GM18526 (cell line): Measurements from ENCODE around the gene NDUFS7.

Experiments used
- POLR2A ChIP-seq: IDR thresholded peaks from 3 replicates; pipeline ENCODE4 v1.6.1; 2011; ENCODE audit not compliant: insufficient read length; ENCODE audit errors: extremely low read depth

Gene NDUFS7

DNA sequence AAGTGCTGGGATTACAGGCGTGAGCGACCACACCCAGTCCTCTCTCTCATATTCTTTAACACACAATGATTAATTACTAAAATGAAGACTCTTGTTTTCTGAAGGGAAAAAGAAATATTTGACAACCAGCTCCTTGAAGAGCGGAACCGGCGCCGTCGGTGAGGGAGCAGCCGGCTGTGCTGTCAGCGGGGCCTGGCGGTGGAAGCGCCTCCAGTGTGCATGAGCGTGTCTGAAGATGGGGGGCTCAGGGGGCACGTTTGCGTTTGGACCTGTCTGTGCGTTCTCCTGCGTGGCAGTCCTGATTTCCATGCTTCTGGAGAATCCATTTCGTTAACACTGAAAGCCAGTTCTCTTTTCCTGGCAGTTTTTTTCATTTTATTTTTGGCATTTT lies 7.3 kb upstream of the NDUFS7 start:
- TF ChIP-seq POLR2A, result no peak

DNA sequence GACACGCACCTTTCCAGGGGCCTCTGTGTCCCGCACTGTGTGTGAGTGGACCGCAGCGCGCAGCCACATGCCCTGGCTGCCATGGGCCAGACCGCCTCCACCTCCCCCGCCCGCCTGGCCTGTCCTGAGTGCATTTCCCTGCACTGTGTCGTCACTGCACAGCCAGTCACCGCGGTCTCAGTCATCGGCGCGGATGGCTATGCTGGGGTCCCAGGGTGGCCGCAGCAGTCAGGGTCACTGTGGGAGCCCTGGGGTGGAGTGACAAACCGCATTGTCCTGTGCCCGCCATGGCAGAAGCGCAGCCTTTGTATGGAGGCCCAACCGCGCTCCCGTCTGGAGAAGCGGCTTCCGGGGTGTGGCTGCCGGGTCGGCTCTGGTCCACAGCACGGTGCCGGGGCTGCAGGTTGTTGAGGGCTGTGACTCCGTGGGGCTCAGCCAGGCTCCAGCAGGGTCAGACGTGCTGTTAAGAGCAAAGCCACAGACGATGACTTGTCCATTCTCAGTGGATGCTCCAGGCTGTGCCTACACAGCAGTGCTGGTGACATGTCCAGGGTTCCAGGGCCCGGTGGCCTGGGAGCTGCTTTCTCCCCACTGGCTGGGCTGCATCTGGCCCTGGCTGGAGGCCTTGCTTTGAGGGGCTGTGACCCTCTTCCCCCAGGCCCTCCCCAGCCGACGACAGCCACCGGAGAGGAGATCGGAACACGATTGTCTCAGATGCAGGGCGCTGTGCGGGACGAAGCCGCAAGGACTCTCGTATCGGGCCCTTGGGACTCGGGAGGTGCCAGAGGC lies 6.3 kb upstream of the NDUFS7 start:
- no peak for TF ChIP-seq POLR2A

DNA sequence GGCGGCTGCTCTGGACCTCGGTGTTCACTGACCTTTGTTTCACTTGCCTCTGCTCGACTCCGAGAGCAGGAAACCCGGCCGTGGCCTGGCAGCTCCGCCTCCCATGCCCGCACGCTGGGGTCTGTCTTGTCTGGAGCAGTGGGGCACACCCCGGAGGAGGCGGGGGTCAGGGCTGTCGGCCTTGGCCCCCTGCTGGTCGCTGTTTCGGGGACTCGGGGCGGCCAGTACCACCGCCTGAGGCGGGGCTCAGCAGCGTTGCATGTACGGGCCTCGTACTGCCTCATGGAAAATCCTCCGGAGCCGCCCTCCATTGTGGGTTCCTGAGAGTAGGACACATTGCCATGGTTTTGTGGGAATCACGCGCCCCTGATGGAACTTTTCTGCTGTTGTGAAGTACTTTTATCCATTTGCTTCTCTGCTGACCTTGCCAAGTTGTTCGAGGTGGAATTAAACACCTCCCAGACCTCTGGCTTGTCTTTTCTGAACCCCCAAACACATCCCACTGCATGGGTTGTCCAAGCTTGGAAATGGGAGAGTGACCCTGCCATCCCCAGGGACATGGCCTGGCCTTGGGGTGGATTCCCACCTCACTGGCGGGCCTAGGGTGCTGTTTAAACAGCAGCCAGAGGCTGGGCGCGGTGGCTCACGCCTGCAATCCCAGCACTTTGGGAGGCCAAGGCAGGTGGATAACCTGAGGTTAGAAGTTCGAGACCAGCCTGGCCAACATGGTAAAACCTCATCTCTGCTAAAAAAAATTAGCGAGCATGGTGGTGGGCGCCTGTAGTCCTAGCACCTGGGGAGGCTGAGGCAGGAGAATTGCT lies 5.5 kb upstream of the NDUFS7 start:
- TF ChIP-seq POLR2A, result no peak

DNA sequence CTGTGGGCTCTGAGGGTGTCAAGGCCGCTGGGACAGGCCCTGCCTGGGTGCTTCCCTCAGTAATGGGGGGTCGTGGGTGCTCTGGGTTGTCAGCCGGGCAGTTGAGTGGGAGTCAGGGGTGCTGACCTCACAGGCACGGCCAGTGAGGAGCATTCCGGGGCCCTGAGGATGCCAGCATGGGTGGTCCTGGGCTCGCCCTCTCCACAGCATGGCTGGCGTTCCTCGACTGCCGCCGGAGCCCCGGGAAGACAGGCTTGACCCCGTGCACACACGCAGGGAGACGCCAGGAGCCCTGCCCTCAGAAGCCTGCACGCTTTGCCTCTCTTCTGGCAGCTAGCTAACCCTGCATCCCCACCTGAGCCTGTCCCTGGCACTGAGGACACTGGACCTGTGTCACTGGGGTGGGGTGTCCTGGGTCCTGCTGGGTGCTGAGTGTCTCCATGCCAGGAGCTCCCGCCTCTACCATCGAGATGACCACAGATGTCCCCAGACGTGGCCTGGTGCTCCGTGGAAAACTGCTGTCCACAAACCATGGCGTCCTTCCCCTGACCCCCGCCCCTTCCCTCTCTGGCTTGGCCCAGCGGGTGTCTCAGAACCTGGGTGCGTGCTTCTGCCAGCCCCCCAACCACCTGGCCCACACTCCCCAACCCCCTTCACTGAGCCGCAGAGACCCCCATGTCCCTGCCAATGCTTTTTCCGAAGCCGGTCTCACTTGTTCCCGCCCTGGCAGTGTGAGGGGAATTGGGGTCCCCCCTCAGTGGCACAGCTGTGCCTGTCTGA lies 4.4 kb upstream of the NDUFS7 start:
- no peak for TF ChIP-seq POLR2A

DNA sequence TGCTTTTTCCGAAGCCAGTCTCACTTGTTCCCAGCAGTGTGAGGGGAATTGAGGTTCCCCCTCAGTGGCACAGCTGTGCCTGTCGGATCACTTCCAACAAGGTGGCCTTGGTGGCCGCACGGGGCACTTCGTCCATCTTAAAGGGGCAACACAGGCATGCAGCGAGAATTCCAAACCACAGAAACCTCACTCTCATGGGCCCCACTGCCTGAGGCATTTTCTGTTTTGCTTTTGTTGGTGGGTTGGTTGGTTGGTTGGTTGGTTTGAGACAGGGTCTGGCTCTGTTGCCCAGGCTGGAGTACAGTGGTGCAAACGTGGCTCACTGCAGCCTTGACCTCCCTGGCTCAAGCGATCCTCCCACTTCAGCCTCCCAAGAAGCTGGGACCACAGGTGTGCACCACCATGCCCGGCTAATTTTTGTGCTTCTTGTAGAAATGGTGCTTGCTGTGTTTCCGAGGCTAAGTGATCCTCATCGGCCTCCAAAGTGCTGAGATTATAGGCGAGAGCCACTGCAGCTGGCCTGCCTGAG lies 3.7 kb upstream of the NDUFS7 start:
- no peak for TF ChIP-seq POLR2A

DNA sequence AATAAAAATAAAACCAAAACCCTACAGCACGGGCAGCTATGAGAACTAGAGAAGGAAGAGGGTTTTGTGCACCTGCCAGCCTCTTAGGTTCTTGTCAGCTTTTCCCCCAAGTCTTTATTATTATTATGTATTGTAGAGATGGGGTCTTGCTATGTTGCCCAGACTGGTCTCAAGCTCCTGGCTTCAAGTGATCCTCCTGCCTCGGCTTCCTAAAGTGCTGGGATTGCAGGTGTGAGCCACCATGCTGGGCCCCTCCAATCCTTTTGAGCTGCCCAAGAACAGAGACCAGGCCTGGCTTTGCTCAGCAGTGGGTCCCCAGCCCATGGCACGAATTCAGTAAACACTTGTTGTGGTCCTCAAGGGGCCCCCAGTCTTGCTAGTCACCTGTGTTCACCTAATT lies 1.5 kb upstream of the NDUFS7 start:
- TF ChIP-seq POLR2A, result no peak

DNA sequence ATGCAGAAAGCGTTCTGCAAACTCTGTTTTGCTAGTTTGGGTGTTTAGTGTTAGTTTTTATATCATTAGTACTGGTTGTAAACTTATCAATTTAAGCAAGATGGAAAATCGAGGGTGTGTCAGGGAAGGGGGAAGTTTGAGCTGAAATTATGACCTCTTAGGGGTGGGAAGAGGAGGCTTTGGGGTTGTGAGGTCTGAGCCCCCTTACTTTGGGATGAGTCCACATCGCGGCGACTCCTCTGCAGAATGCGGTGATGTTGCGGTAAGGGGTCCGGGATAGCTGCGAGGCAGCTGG lies 743 bp upstream of the NDUFS7 start:
- TF ChIP-seq POLR2A, result no peak

DNA sequence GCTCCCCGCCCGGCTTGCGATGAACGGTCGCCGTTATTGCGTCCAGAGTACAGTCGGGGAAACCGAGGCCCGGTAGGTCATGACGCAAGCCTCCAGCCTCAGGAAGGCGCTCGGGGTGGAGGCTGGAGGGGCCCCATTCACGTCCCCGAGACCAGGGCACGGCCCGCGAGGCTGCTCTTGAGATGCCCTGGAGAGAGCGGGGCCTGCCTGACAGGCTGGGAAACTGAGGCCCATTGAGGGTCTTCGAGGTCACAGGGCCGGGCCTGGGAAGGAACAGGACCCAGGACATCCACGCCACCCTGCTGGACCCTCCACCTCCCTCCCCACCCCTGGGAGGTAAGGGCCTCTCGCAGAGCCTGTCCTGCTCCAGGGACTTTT lies 367 bp downstream of the NDUFS7 start:
- TF ChIP-seq POLR2A, result no peak

DNA sequence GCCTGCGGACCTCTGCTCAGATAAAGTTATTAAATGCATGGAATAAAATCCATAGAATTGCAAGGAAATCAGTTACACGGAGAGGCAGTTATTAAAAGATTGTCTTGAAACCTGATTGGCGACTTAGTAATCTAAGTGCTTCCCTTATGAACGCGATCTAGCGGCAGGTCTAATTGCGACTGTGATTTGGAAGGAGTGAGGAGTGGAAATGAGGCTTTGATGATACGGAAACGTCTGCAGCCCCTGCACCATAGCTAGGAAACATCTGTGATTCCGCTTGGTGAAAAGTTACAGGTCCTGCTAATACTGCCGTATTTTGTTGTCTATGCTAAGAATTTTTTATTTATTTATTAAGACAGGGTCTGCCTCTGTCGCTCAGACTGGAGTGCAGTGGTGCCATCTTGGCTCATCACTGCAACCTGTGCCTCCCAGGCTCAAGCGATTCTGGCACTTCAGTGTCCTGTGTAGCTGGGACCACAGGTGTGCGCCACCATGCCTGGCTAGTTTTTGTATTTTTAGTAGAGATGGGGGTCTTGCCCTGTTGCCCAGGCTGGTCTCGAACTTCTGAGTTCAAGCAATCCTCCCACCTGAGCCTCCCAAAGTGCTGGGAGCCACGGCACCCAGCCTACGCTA lies 887 bp downstream of the NDUFS7 start:
- no peak for TF ChIP-seq POLR2A

DNA sequence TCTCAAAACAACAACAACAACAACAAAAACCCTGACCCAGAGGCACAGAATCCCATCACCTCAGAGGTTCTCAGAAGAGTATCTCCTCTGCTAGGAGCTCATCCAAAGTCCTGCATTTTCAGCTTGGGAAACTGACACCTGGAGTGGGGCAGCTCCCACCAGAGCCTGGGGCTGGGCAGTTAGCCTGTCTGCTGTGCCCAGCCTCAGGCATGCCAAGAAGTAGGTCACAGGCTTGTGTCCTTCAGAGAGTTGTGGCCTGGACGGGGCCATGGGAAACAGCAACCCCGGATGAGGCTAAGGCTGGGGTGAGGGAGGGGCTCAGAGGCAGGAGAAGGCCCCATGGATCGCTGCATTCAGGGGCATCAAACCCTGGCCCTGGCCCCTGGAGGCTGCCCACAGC lies 2.1 kb downstream of the NDUFS7 start:
- no peak for TF ChIP-seq POLR2A

DNA sequence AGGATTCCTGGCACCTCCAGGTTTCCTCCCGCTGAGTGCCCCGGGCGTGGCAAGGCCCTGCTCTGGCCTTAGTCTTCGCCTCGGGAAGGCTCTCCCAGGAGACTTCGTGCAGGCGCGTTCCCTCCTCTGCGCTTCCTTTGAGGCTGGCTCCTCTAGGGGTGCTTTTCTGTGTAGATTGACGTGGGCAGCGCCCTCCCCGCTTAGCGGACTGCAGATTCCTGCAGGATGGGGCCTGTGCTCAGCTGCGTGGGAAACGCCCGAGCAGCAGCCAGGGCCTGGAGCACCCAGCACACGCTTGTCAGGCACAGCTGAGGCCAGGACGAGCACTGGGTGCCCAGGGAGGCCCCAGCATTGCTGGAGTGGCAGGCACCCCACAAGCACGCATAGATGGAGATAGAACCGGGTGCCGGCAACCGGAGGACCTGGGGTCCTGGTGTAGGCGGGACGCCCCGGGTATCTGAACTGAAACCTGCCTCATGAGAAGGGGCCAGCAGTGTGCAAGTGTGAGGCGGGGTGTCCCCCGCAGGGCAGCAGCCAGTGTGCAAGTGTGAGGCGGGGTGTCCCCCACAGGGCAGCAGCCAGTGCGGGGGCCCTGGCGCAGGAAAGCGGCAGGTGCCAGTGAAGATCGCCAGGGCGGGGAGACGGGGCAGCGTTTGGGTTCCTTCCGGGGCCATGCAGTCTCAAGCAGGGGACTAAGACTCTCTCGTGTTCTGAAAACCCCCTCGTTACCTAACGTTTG lies 3.4 kb downstream of the NDUFS7 start:
- no peak for TF ChIP-seq POLR2A

DNA sequence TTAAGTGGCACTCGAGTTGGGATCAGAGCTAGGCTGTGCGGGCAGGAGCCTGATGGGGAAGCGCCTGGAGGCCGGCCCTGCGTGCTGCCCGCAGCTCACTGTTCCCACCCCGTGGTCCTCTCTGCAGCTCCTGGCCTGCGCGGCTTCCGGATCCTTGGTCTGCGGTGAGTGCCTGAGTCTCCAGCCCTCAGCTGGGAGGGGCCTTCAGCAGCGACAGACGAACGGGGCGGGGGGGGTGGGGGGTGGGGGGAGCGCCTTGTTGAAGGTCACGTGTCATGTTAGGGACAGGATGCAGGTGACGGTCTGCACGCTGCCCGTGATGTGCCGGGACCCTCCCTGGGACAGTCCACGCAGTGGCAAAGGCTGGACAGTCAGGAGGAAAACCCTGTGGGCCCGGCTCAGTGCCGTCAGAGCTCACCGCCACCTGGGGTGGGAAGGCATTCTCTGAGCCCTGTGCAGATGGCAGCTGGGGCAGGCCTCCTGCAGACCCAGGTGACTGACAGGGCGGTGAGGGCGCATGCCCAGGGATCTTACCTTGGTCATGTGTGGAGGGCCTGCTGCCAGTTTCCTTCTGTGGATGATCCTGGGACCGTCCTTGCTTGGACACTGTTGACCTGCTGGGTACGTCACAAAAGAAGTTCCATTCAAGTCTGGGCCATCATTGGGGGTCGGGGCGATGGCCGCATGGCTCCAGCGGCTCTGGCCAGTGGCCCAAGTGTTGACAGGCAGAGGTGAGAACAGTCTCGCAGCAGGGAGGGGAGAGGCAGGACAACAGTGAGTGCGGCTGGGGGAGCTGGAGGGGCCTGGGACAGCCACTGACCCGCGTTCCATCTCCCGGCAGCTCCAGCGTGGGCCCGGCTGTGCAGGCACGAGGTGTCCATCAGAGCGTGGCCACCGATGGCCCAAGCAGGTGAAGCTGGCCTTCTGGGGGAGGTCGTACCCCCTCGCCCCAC lies 4.3 kb downstream of the NDUFS7 start:
- TF ChIP-seq POLR2A, result no peak

DNA sequence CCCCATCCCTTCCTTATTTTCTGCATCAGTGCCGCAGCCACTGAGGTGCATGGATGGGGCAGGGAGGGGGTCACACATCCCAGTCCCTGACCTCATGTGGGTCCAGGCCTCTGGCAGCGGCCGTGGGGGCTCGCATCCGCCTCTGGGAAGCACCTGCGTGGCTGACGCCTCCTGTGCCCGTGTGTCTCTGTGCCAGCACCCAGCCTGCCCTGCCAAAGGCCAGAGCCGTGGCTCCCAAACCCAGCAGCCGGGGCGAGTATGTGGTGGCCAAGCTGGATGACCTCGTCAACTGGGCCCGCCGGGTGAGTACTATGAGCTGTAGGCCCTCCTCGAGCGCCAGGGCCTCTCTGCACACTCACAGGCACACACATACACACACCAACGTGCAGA lies 4.9 kb downstream of the NDUFS7 start:
- TF ChIP-seq POLR2A, result no peak
